Measurements from ENCODE around the gene KLHL36.

Gene KLHL36

DNA sequence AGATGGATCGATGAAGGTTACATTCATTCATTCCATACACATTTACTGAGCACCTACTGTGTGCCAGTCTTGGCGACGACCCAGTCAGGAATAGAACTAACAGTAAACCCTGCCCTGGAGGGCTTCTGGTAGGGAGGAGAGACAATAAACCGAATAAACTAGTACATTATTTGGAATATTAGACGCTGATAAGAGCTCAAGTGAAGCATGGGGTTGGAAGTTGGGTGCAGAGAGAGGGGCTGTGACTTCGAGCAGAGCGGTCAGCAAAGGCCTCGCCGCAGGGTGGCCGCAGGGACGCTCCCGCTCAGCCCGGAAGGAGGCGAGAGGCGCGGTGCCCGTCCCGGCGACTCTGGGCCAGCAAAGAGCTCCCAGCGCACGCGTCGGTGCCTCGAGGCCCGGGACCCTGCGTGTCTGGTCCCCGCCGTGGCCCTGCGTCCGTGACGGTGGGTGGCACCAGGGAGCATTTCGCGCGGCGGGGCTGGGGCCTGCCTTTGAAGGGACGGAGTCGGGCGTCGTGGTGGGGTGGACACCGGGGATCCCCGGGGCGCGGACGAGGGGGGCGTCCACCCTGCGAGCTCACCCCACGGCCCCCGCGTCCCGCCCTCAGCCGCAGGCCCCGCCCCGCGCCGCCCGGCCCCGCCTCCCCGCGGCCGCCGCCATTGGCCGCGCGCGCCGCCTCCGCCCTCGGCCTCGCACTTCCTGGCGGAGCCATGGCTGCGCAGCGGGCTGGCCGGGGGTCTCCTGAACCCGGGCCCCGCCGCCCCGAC lies at the start of gene KLHL36:
KLHL36 (plus strand) TSS at position 684 of the 767 bp plus-strand sequence. CDS start 2,357 bp downstream, outside the sequence.
- peak within 1 kb of the TSS; percentile 88 for H3K27ac Mint-ChIP-seq
- H3K4me3 Mint-ChIP-seq, result peak within 1 kb of the TSS; percentile 88
- no peaks in the 10 kb centered on the region for H3K9me3 Mint-ChIP-seq
- peaks cover 24% of the 10 kb centered on the region for H3K27me3 Mint-ChIP-seq (ENCODE audit: low read depth)
- H3K36me3 Mint-ChIP-seq (ENCODE audit: low read depth), result peaks cover 27% of the 10 kb centered on the region
- H3K4me1 Mint-ChIP-seq (ENCODE audit: low read depth), result peaks cover 52% of the 10 kb centered on the region

DNA sequence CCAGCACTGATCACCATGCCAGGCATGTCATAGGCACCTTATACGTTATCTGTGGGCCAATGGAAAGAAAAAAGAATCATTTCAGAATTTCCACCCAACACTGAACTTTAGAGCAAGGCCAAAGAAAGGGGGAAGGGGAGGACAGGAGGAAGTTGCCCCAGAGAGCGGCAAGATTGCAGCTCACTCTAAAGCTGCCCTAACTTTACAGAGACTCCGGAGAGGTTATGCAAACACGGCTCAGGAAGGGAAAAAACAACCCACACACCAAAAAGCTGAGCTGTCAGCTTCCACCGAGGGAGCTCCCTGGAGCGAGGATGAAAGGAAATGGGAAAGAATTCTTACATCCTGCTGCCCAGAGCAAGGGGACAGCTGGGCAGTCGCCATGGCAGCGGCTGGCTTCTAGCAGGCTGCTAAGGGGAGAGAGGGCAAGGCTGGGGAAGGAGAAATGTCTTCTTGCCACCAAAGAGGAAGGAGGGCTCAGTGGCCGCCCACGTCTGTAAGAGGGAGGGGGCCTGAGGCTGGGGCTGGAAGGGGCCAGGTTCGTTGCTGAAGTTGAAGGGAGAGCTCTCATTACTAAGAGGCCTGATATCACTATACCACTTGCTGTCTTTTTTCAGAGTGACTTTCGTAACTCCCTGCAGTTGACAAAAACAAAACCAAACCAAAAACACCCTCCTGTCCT lies 48.6 kb upstream of the KLHL36 start:
- Mint-ChIP-seq H3K9me3 (no peaks in the 10 kb centered on the region), H3K36me3 (ENCODE audit: low read depth) (peaks cover 60% of the 10 kb centered on the region)

DNA sequence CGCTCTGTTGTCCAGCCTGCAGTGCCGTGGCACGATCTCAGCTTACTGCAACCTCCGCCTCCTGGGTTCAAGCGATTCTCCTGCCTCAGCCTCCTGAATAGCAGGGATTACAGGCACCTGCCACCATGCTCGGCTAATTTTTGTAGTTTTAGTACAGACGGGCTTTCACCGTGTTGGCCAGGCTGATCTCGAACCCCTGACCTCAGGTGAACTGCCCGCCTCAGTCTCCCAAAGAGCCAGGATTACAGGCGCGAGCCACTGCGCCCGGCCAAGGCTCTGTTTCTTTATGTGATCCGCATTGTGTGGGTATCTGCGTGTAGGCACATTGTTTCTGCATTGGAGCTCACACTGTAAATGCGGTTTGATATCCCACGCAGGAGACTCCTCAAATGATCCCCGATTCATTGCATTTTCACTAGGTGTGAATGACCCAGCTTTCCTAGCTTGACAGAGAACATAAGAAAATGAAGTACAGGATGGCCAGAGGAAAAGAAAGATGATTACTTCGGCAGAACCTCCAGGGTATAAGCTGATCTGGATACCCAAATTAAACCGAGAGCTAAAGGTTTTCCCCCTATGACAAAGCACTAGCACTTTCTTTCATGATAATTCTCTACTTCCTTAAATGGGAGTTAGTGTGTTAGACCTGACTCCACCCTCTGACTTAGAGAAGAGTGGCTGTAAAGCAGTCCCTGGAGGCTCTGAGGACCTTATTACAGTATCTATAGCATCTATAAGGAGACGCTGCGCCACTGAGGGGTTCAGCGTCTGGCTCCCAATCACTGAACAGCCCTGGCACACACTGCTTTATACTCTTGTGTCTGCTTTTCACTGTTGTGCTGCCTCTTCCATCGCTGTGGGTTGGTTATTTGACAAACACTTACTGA lies 47.7 kb upstream of the KLHL36 start:
- H3K4me3 Mint-ChIP-seq, result peak overlapping the region; percentile 88
- no peaks in the 10 kb centered on the region for H3K9me3 Mint-ChIP-seq
- H3K27ac Mint-ChIP-seq, result peak overlapping the region; percentile 95
- H3K36me3 Mint-ChIP-seq (ENCODE audit: low read depth), result peaks cover 58% of the 10 kb centered on the region
- no peaks in the 10 kb centered on the region for H3K27me3 Mint-ChIP-seq (ENCODE audit: low read depth)
- peaks cover 72% of the 10 kb centered on the region for H3K4me1 Mint-ChIP-seq (ENCODE audit: low read depth)

More for the DNA sequence above, 48.6 kb upstream of the KLHL36 start:
- Mint-ChIP-seq H3K27ac (peak overlapping the region; percentile 95), H3K4me3 (peak overlapping the region; percentile 88), H3K4me1 (ENCODE audit: low read depth) (peaks cover 75% of the 10 kb centered on the region), H3K27me3 (ENCODE audit: low read depth) (no peaks in the 10 kb centered on the region)

DNA sequence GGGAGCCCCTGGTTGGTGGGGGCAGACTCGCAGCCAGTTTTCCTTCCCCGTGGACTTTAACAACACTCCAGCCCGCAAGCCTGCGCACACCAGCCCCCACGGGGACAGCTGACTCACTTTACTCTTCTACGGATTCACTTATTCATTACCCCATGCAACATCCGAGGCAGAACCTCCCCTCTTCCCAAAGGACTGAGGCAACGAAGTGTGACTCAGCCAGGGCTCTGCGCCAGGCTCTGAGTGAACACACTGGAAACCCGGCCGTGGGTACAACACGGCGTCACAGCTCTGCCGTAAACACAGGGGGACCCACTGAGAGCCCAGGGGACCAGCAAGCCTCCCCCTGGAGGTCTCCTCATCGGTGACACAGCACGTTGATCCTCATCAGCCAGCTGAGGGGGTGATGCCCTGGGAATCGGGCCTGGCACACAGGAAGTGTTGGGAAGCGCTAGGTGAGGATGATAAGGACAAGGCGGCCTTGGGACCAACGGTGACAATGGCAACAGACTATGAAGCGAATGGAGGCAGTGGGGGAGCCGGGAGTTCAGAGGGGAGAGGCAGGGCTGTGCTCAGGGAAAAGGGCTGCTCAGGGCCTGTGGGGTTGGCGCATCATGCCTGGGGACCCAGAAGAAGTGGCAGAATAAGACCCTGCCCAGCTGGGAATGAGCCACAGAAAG lies 45.0 kb upstream of the KLHL36 start:
- no peaks in the 10 kb centered on the region for H3K27me3 Mint-ChIP-seq (ENCODE audit: low read depth)
- H3K36me3 Mint-ChIP-seq (ENCODE audit: low read depth), result peaks cover 64% of the 10 kb centered on the region
- no peak overlapping the region for H3K4me3 Mint-ChIP-seq
- H3K9me3 Mint-ChIP-seq, result no peaks in the 10 kb centered on the region
- H3K4me1 Mint-ChIP-seq (ENCODE audit: low read depth), result peaks cover 74% of the 10 kb centered on the region
- peak overlapping the region; percentile 79 for H3K27ac Mint-ChIP-seq

DNA sequence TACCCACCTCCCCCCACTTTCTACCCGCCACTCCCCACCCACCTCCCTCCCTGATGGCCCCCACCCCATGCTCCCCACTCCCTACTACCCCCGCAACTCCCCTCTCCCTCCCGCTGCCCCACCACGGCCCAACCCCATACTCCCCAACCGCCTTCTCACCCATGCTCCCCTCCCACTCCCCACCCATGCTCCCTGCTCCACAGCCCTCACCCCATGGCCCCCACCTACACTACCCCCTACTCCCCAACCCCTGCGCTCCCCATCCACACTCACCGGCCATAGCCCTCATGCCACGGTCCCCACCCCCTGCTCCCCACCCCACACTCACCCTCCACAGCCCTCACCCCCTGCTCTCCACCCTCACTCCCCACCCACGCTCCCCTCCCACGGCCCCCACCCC lies 44.4 kb upstream of the KLHL36 start:
- H3K4me3 Mint-ChIP-seq, result no peak overlapping the region
- peaks cover 68% of the 10 kb centered on the region for H3K36me3 Mint-ChIP-seq (ENCODE audit: low read depth)
- peaks cover 77% of the 10 kb centered on the region for H3K4me1 Mint-ChIP-seq (ENCODE audit: low read depth)
- H3K27me3 Mint-ChIP-seq (ENCODE audit: low read depth), result no peaks in the 10 kb centered on the region
- H3K9me3 Mint-ChIP-seq, result no peaks in the 10 kb centered on the region
- no peak overlapping the region for H3K27ac Mint-ChIP-seq

DNA sequence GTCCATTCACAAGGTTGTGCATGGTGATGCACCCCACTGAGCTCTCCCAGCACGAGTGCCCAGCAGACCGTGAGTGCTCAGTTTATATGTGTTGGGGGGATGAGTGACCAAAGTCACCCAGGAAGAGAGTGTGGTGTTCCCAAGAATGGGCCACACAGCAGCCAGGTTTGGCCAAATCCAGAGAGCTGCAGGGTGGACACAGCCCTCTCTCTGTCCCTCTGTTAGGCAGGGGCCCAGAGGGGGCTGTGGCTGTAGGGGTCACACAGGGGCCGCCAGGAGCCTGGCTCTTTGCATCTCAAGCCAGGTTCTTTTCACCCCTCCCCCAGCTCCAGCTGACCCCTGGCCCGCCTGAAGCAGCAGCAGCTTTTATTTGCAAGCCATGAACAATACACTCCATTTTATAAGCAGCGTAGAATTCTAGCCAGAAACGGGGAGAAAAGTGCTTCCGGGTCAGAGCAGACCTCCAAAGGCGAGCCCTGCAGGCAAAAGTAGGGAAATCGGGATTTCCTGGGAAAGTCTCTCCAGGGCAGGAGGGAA lies 43.8 kb upstream of the KLHL36 start:
- Mint-ChIP-seq H3K36me3 (ENCODE audit: low read depth) (peaks cover 69% of the 10 kb centered on the region), H3K27me3 (ENCODE audit: low read depth) (no peaks in the 10 kb centered on the region), H3K4me1 (ENCODE audit: low read depth) (peaks cover 78% of the 10 kb centered on the region), H3K4me3 (peak overlapping the region; percentile 53), H3K27ac (peak overlapping the region; percentile 55), H3K9me3 (no peaks in the 10 kb centered on the region)

DNA sequence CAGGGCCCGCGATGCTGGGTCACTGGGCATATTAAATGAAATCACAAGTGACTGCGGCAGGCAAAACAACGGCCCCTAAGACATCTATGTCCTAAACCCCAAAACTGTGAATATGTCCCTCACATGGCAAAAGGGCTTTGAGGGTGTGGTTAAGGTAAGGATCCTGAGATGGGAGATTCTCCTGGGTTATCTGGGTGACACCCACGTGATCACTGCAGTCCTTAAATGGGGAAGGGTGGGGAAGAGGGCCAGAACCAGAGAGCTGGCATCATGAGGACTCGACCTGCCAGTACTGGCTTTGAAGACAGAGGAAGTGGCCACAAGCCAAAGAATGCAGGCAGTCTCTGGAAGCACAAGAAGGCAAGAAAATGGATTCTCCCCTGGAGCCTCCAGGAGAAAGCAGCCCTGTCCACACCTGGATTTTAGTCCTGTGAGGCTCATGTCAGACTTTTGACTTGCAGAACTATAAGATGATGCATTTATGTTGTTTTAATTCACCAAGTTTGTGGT lies 42.9 kb upstream of the KLHL36 start:
- Mint-ChIP-seq H3K4me3 (no peak overlapping the region), H3K36me3 (ENCODE audit: low read depth) (peaks cover 71% of the 10 kb centered on the region), H3K27me3 (ENCODE audit: low read depth) (no peaks in the 10 kb centered on the region), H3K9me3 (peaks cover 4% of the 10 kb centered on the region), H3K27ac (peak overlapping the region; percentile 93), H3K4me1 (ENCODE audit: low read depth) (peaks cover 79% of the 10 kb centered on the region)

DNA sequence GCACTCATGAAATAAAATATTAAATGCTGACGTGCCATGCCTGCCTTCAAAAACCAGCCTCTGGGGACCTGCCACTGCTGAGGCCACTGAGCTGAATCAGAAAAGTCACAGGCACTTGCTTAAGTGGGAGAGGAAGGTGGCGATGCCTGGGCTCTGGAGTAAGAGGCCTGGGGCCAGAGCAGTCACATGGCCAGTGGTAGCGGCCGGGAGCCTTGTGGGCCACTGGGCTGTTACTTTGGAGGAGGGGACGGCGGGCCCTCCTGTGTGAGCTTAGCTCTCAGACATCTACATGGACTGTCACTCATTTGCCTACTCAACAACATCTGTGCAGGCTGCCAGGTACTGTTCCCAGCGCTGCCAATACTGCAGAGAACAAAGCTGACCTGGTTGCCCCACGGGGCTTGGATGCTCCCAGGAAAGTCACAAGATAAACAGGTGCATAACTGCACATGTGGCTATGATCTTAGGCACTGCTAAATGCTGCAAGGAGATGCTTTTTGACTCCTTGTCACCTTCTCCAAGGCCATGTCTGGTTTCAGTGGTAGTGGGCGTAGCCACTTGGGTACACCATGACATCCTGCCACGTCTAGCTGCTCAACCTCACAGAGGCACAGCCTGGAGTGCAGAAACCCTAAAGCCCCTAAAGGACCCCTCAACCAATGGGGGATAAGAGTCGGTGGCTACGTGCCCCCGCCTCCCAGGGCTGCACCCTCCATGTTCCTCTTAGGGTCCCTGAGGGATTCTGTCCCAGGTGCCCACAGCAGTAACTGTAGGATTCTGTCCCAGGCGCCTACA lies 42.0 kb upstream of the KLHL36 start:
- Mint-ChIP-seq H3K4me3 (peak overlapping the region; percentile 83), H3K4me1 (ENCODE audit: low read depth) (peaks cover 79% of the 10 kb centered on the region), H3K36me3 (ENCODE audit: low read depth) (peaks cover 71% of the 10 kb centered on the region), H3K27me3 (ENCODE audit: low read depth) (no peaks in the 10 kb centered on the region), H3K9me3 (peaks cover 12% of the 10 kb centered on the region), H3K27ac (peak overlapping the region; percentile 93)

DNA sequence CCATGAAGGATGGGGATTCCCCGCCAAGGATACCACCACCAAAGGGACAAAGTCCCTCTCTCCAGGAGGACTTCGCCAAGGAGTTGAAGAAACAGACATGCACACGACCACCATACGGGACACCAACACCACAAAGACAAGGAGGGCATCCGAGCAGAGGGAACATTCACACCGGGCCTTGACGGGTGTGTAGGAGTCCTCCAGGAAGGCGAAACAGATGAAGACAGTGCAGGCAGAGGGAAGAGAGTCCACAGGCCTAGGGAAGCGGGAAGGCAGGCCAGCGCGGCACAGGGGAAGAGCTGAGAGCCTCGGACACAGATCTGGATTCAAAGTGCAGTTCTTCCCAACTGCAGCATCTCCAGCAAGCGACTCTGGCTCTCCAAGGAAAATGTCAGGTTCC lies 41.2 kb upstream of the KLHL36 start:
- H3K9me3 Mint-ChIP-seq, result peaks cover 12% of the 10 kb centered on the region
- H3K4me3 Mint-ChIP-seq, result peak overlapping the region; percentile 83
- H3K27ac Mint-ChIP-seq, result peak overlapping the region; percentile 93
- peaks cover 79% of the 10 kb centered on the region for H3K4me1 Mint-ChIP-seq (ENCODE audit: low read depth)
- H3K36me3 Mint-ChIP-seq (ENCODE audit: low read depth), result peaks cover 76% of the 10 kb centered on the region
- no peaks in the 10 kb centered on the region for H3K27me3 Mint-ChIP-seq (ENCODE audit: low read depth)

DNA sequence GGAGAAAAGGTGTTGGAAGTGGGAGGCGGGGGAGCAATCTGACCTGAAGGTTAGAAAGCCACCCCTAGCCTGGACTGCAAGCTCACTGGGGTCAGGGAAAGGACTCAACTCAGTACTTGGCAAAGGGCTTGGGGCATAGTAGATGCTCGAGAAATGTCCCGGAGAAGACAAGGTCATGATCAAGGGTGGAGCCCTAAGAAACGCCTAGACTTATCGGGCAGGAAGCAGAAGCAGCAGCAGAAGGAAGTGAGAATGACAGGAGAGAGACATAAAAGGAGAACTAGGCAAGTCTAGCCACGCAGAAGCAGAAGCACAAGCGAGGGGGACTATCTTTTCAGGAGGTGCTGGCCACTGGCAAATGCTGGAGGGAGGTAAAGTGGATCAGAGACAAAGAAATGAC lies 40.6 kb upstream of the KLHL36 start:
- Mint-ChIP-seq H3K27me3 (ENCODE audit: low read depth) (no peaks in the 10 kb centered on the region), H3K9me3 (peaks cover 12% of the 10 kb centered on the region), H3K27ac (peak overlapping the region; percentile 93), H3K36me3 (ENCODE audit: low read depth) (peaks cover 77% of the 10 kb centered on the region), H3K4me1 (ENCODE audit: low read depth) (peaks cover 82% of the 10 kb centered on the region), H3K4me3 (peak overlapping the region; percentile 83)

DNA sequence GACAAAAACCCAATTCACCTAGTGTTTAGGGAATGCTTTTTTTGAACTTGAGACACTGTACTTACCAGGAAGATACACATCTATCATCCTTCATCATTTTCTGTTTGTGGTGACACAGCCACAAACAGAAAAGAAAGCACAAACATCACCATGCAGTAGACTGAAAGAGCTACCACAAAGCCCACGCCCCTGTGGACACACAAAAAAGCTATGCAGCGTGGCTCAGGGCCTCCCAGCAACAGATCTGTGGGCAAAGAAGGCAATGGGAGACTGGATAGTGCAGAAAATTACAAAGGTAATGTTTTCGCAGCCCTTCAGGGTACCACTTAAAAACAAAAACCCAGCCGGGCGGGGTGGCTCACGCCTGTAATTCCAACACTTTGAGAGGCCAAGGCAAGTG lies 40.0 kb upstream of the KLHL36 start:
- Mint-ChIP-seq H3K27ac (peak overlapping the region; percentile 93), H3K4me1 (ENCODE audit: low read depth) (peaks cover 79% of the 10 kb centered on the region), H3K4me3 (peak overlapping the region; percentile 83), H3K9me3 (peaks cover 12% of the 10 kb centered on the region), H3K27me3 (ENCODE audit: low read depth) (no peaks in the 10 kb centered on the region), H3K36me3 (ENCODE audit: low read depth) (peaks cover 78% of the 10 kb centered on the region)

DNA sequence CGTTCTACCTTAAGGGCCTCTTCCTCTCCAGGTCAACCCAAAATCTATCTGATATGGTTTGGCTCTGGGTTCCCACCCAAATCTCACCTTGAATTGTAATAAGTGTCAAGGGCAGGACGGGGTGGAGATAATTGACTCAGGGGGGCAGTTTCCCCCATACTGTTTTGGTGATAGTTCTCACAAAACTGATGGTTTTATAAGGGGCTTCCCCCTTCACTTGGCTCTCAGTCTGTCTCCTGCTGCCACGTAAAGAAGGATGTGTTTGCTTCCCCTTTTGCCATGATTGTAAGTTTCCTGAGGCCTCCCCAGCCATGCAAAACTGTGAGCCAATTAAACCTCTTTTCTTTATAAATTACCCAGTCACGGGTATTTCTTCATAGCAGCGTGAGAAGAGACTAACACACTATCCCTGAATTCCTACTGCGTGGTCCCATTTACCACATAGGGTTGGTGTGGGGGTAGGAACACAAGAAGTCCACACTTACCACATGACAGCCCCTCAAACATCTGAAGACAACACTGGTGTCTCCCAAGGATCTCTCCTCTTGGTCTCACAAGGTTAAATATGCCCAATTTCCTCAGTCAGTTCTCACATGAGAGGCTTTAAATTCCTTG lies 38.6 kb upstream of the KLHL36 start:
- Mint-ChIP-seq H3K4me3 (peak overlapping the region; percentile 36), H3K4me1 (ENCODE audit: low read depth) (peaks cover 82% of the 10 kb centered on the region), H3K36me3 (ENCODE audit: low read depth) (peaks cover 84% of the 10 kb centered on the region), H3K9me3 (peaks cover 12% of the 10 kb centered on the region), H3K27ac (peak overlapping the region; percentile 86), H3K27me3 (ENCODE audit: low read depth) (no peaks in the 10 kb centered on the region)

DNA sequence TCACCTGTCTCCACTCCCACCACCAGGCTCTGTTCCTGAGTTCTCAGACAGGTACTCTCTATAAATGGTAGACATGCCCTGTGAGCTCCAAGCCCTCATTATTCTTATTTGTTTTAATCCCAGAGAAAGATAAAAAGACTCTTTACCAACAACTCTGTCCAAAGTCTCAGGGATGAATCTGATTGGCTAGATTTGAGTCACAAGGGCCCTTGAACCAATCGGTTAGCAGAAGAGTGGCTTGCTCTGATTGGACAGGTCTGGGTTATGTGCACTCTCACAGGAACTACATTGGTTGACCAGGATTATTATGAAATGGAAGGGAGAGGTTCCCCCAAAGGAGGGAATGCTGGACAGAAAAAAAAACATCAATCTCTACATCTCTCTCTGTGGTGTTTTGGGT lies 37.9 kb upstream of the KLHL36 start:
- Mint-ChIP-seq H3K36me3 (ENCODE audit: low read depth) (peaks cover 85% of the 10 kb centered on the region), H3K9me3 (peaks cover 12% of the 10 kb centered on the region), H3K4me1 (ENCODE audit: low read depth) (peaks cover 84% of the 10 kb centered on the region), H3K27me3 (ENCODE audit: low read depth) (no peaks in the 10 kb centered on the region), H3K27ac (peak overlapping the region; percentile 86), H3K4me3 (peak overlapping the region; percentile 36)

Data from T-helper 1 cell treated with Interleukin-12 subunit alpha and Interleukin-12 subunit beta and Interleukin-4 antibody, amounts not matched to agents 30 μg/mL and 1 μg/mL, for 36 hours (primary cell).